ENCODE data around the gene MUC5AC.
A peak's percentile ranks its signal among the peaks of the same experiment; 100 is the strongest.
"Not testable (repeated sequence)": the region's sequence is repeated elsewhere in the genome, so short reads cannot be mapped to it uniquely, and the experiment has no call there.

The MUC5AC gene

GRCh38 chr11:1179641-1180040 lies 21.9 kb downstream of the MUC5AC start:
- DNase-seq, result no peak

GRCh38 chr11:1180171-1180570 lies 22.4 kb downstream of the MUC5AC start:
- DNase-seq, result no peak

- DNase-seq, result no peak
Measured at GRCh38 chr11:1180947-1181391, 23.2 kb downstream of the MUC5AC start.

GRCh38 chr11:1181420-1181819 lies 23.7 kb downstream of the MUC5AC start:
- no peak for DNase-seq

GRCh38 chr11:1181853-1182535 lies 24.2 kb downstream of the MUC5AC start:
- no peak for DNase-seq

- not testable (repeated sequence) for DNase-seq
Measured at GRCh38 chr11:1184139-1184538, 26.4 kb downstream of the MUC5AC start.

- DNase-seq, result not testable (repeated sequence)
Measured at GRCh38 chr11:1188451-1189130, 30.8 kb downstream of the MUC5AC start.

GRCh38 chr11:1189816-1190215 lies 32.1 kb downstream of the MUC5AC start:
- DNase-seq, result not testable (repeated sequence)

- not testable (repeated sequence) for DNase-seq
Measured at GRCh38 chr11:1191786-1192470, 34.2 kb downstream of the MUC5AC start.

- no peak for DNase-seq
Measured at GRCh38 chr11:1192741-1193325, 35.1 kb downstream of the MUC5AC start.

- DNase-seq, result no peak
Measured at GRCh38 chr11:1193326-1194230, 35.8 kb downstream of the MUC5AC start.

- DNase-seq, result no peak
Measured at GRCh38 chr11:1194231-1194976, 36.7 kb downstream of the MUC5AC start.

- DNase-seq, result no peak
Measured at GRCh38 chr11:1194977-1195681, 37.4 kb downstream of the MUC5AC start.

- no peak for DNase-seq
Measured at GRCh38 chr11:1195682-1196515, 38.1 kb downstream of the MUC5AC start.

- DNase-seq, result no peak
Measured at GRCh38 chr11:1196516-1197391, 39.0 kb downstream of the MUC5AC start.

- DNase-seq, result peak; percentile 10
Measured at GRCh38 chr11:1197431-1197885, 39.7 kb downstream of the MUC5AC start.

GRCh38 chr11:1197886-1198560 lies 40.3 kb downstream of the MUC5AC start:
- no peak for DNase-seq

GRCh38 chr11:1198561-1199240 lies 40.9 kb downstream of the MUC5AC start:
- DNase-seq, result no peak

Data from activated naive CD4-positive, alpha-beta T cell treated with anti-CD3 and anti-CD28 coated beads, Interleukin-2, amount 50 U/mL, for 16 hours (primary cell).